ENCODE data around the gene TNFSF15. TPM values are rescaled to one million over a fixed set of nuclear protein-coding genes. Genes with fewer than 3 reads are reported as not detected.

The TNFSF15 gene
- total RNA-seq, 1 donor from 2014 or later: not detected

- Histone ChIP-seq H2AFZ (replicated peaks) (no peak overlapping the region), H3K79me2 (ENCODE audit: low read depth) (no peaks in the 10 kb centered on the region), H3K9me3 (ENCODE audit: low read depth) (no peaks in the 10 kb centered on the region), H3K4me3 (no peak overlapping the region), H3K27ac (no peak overlapping the region), H3K36me3 (no peaks in the 10 kb centered on the region), H4K20me1 (ENCODE audit: low read depth) (no peaks in the 10 kb centered on the region), H3K4me1 (peaks cover 8% of the 10 kb centered on the region), H3K27me3 (no peaks in the 10 kb centered on the region), H3K9ac (no peak overlapping the region), H3F3A (ENCODE audit: low read depth) (no peaks in the 10 kb centered on the region), H3K4me2 (no peak overlapping the region)
- no peak overlapping the region for H3K27ac Mint-ChIP-seq
- no peaks in the 10 kb centered on the region for H3K36me3 Mint-ChIP-seq
- no peak overlapping the region for H3K4me3 Mint-ChIP-seq
- TF ChIP-seq EZH2phosphoT487 (IDR thresholded peaks at IDR 0.05) (no peak), EZH2 (IDR thresholded peaks at IDR 0.05) (no peak)
- TF ChIP-seq, protein P1, sequence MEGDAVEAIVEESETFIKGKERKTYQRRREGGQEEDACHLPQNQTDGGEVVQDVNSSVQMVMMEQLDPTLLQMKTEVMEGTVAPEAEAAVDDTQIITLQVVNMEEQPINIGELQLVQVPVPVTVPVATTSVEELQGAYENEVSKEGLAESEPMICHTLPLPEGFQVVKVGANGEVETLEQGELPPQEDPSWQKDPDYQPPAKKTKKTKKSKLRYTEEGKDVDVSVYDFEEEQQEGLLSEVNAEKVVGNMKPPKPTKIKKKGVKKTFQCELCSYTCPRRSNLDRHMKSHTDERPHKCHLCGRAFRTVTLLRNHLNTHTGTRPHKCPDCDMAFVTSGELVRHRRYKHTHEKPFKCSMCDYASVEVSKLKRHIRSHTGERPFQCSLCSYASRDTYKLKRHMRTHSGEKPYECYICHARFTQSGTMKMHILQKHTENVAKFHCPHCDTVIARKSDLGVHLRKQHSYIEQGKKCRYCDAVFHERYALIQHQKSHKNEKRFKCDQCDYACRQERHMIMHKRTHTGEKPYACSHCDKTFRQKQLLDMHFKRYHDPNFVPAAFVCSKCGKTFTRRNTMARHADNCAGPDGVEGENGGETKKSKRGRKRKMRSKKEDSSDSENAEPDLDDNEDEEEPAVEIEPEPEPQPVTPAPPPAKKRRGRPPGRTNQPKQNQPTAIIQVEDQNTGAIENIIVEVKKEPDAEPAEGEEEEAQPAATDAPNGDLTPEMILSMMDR (IDR thresholded peaks at IDR 0.05): no peak
- peaks cover 6% of the 10 kb centered on the region for H3K27me3 Mint-ChIP-seq (ENCODE audit: insufficient read depth, low read depth)
- H3K9me3 Mint-ChIP-seq: no peaks in the 10 kb centered on the region
- peaks cover 21% of the 10 kb centered on the region for H3K4me1 Mint-ChIP-seq
- no peak for DNase-seq (ENCODE audit: low spot score)
Measured at GRCh38 chr9:114785866-114786650, 19.8 kb downstream of the TNFSF15 start.

GRCh38 chr9:114784721-114785279 lies 21.0 kb downstream of the TNFSF15 start:
- no peaks in the 10 kb centered on the region for H3K9me3 ChIP-seq (ENCODE audit: low read depth)
- H3K4me1 Mint-ChIP-seq: peaks cover 18% of the 10 kb centered on the region
- H3K9ac ChIP-seq: no peak overlapping the region
- no peak overlapping the region for H3K4me3 ChIP-seq
- H3K79me2 ChIP-seq (ENCODE audit: low read depth): no peaks in the 10 kb centered on the region
- no peaks in the 10 kb centered on the region for H4K20me1 ChIP-seq (ENCODE audit: low read depth)
- H3K27ac ChIP-seq: no peak overlapping the region
- no peaks in the 10 kb centered on the region for H3K36me3 Mint-ChIP-seq
- no peak for DNase-seq (ENCODE audit: low spot score)
- H3K27me3 ChIP-seq: no peaks in the 10 kb centered on the region
- no peak overlapping the region for H3K4me3 Mint-ChIP-seq
- H3K4me2 ChIP-seq: no peak overlapping the region
- no peaks in the 10 kb centered on the region for H3K36me3 ChIP-seq
- H3F3A ChIP-seq (ENCODE audit: low read depth): no peaks in the 10 kb centered on the region
- H3K9me3 Mint-ChIP-seq: no peaks in the 10 kb centered on the region
- H3K27me3 Mint-ChIP-seq (ENCODE audit: insufficient read depth, low read depth): peaks cover 6% of the 10 kb centered on the region
- no peak overlapping the region for H3K27ac Mint-ChIP-seq
- no peak for TF ChIP-seq EZH2 (IDR thresholded peaks at IDR 0.05)
- TF ChIP-seq, protein P1 (IDR thresholded peaks at IDR 0.05): no peak
- TF ChIP-seq EZH2phosphoT487 (IDR thresholded peaks at IDR 0.05): no peak
- no peak overlapping the region for H2AFZ ChIP-seq (replicated peaks)
- H3K4me1 ChIP-seq: peaks cover 8% of the 10 kb centered on the region

DNA sequence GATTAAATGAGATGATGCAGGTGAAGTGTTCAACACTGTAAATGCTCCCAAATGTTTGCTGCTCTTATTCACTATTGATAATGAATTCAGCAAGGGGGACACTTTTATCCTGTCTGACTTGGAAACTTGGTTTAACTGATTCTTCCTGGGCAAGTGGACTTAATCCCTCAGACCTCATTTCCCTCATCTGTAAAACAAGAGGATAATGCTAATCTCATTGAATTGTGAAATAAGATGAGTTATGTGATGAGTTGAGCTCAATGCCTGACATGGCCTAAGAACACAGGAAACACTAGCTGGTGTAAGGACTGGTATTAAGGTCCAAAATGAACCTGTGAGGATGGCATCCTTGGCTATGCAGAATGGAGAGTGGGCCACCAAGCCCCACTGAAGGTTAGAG lies 23.3 kb downstream of the TNFSF15 start:
- no peak overlapping the region for H3K4me3 Mint-ChIP-seq
- H3K4me2 ChIP-seq: no peak overlapping the region
- H3K9me3 ChIP-seq (ENCODE audit: low read depth): no peaks in the 10 kb centered on the region
- H3K4me1 ChIP-seq: peaks cover 8% of the 10 kb centered on the region
- peaks cover 9% of the 10 kb centered on the region for H3K27me3 Mint-ChIP-seq (ENCODE audit: insufficient read depth, low read depth)
- TF ChIP-seq EZH2phosphoT487 (IDR thresholded peaks at IDR 0.05) (no peak), EZH2 (IDR thresholded peaks at IDR 0.05) (no peak)
- TF ChIP-seq, protein P1 (IDR thresholded peaks at IDR 0.05): no peak
- H3F3A ChIP-seq (ENCODE audit: low read depth): no peaks in the 10 kb centered on the region
- peaks cover 5% of the 10 kb centered on the region for H3K27me3 ChIP-seq
- no peaks in the 10 kb centered on the region for H3K9me3 Mint-ChIP-seq
- no peaks in the 10 kb centered on the region for H3K79me2 ChIP-seq (ENCODE audit: low read depth)
- peaks cover 22% of the 10 kb centered on the region for H3K4me1 Mint-ChIP-seq
- DNase-seq (ENCODE audit: low spot score): no peak
- no peak overlapping the region for H3K4me3 ChIP-seq
- no peak overlapping the region for H2AFZ ChIP-seq (replicated peaks)
- no peak overlapping the region for H3K9ac ChIP-seq
- no peaks in the 10 kb centered on the region for H3K36me3 Mint-ChIP-seq
- H3K27ac Mint-ChIP-seq: no peak overlapping the region
- H4K20me1 ChIP-seq (ENCODE audit: low read depth): no peaks in the 10 kb centered on the region
- H3K36me3 ChIP-seq: no peaks in the 10 kb centered on the region
- H3K27ac ChIP-seq: no peak overlapping the region

Data from neural progenitor cell (in vitro differentiated cells).